Sigmoid colon (tissue), 7 donors: Measurements from ENCODE around the gene SLC8B1. TPM values are rescaled to one million over a fixed set of nuclear protein-coding genes. Genes with fewer than 3 reads are reported as not detected.

Experiments used
- DNase-seq: peaks from one replicate; pipeline ENCODE4 v3.0.0-alpha.2; 2019
- H3K27ac ChIP-seq, 4 donors: fragments of 200-600 bp; sonication (generic); one replicate each; pipeline ENCODE4 v1.5.1; 2016 to 2019; ENCODE audit warnings: mild to moderate bottlenecking in 1 of 4
- H3K27me3 ChIP-seq, 3 donors: fragments of 200-600 bp; sonication (generic); one replicate each; pipeline ENCODE4 v1.5.1; 2019; ENCODE audit warnings: mild to moderate bottlenecking in 1 of 3
- H3K36me3 ChIP-seq, 4 donors: fragments of 200-600 bp; sonication (generic); one replicate each; pipeline ENCODE4 v1.5.1; 2016 to 2019
- H3K4me1 ChIP-seq, 4 donors: fragments of 200-600 bp; sonication (generic); one replicate each; pipeline ENCODE4 v1.5.1; 2017 to 2019
- H3K4me3 ChIP-seq, 4 donors: fragments of 200-600 bp; sonication (generic); one replicate each; pipeline ENCODE4 v1.5.1; 2017 to 2019; ENCODE audit warnings: mild to moderate bottlenecking in 2 of 4, moderate library complexity in 1 of 4
- H3K9me3 ChIP-seq, 4 donors: fragments of 200-600 bp in 3 of 4; sonication (generic) in 3 of 4; one replicate each; pipeline versions ENCODE4 v1.5.1 to v1.6.1; 2013 to 2019
- CTCF ChIP-seq, 4 experiments: fragments of 450-650 bp in 3 of 4; fragments of 200-600 bp in 1 of 4; IDR thresholded peaks; one replicate each; pipeline ENCODE4 v1.5.1; 2016 to 2019; ENCODE audit warnings: antibody characterized with exemption in 4 of 4, mild to moderate bottlenecking in 3 of 4, moderate library complexity in 2 of 4
- EP300 ChIP-seq, 4 donors: sonication (generic); formaldehyde crosslinking; IDR thresholded peaks; one replicate each; pipeline ENCODE4 v1.6.1; 2017; ENCODE audit warnings: antibody characterized with exemption in 4 of 4
- POLR2A ChIP-seq, 2 donors: fragments of 450-650 bp; IDR thresholded peaks; one replicate each; pipeline ENCODE4 v1.6.1; 2016; ENCODE audit warnings: antibody characterized with exemption in 2 of 2, mild to moderate bottlenecking in 2 of 2, moderate library complexity in 2 of 2
- POLR2AphosphoS5 ChIP-seq, 4 donors: sonication (generic); formaldehyde crosslinking; IDR thresholded peaks; one replicate each; pipeline ENCODE4 v1.6.1; 2017; ENCODE audit warnings: antibody characterized with exemption in 4 of 4
- WGBS, 2 donors: extraction: QIAGEN DNeasy Blood & Tissue Kit; methylation state at CpG; one replicate each; pipeline ENCODE4 v1.1.7; 2013; 5-methylcytosine and 5-hydroxymethylcytosine counted together
- intact Hi-C: fragments of 100-400 bp; cut with DNase I; formaldehyde crosslinking; loops from one replicate; pipeline ENCODE4 v1.15.1; 2023
- polyA plus RNA-seq, 3 donors: library from polyadenylated mRNA; stranded (reverse); fragments of 200-250 nt; gene quantifications; one replicate each; pipeline ENCODE4 v1.2.3, GENCODE V29; 2013
- total RNA-seq, 4 donors: library from RNA; depleted of rRNA; stranded (reverse); fragments of >200 nt; gene quantifications; one replicate each; pipeline ENCODE4 v1.1.0, GENCODE V29; 2016
- donor health status: healthy with polysubstance abuse.
- donor health status: Bipolar disorder and iron deficiency.
- donor health status: healthy.

The SLC8B1 gene
- total and polyA plus RNA-seq, 7 donors = 8.4 to 38.5 (median 17.1) TPM

DNA sequence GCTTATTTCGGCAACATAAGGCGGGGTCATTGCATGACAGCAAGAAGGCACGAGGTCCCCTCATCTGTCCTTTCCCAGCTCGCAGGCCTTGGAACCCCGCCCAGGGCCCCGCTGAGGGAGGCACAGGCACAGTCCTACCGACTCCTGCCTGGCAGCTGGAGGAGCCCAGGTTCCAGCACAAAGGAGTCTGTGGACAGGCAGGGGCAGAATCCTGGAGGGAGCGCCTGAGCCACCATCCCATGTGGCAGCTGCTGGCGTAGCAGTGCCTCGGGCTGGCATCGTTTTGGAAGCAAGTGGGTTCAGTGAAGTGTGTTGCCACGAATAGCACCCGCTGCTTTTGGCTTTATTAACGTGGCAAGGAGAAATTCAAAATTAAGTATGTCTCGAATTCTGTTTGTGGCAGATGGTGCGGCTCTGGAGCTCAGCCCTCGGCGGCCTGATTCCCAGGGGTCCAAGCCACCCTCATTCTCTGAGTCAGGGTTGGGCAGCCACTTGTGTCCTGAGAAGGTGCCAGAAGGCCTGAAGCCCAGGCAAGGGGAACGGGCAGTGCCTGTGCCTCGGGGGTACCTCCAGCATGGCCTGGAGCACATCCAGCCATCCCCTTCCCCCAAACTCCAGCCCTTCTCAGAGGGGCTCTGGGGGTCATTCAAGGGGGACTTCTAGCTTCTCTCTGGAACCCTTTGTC lies 35.9 kb downstream of the SLC8B1 start:
- TF ChIP-seq CTCF (IDR thresholded peaks at IDR 0.05) = no peak
- TF ChIP-seq POLR2A (IDR thresholded peaks at IDR 0.05) = no peak
- TF ChIP-seq EP300 (IDR thresholded peaks at IDR 0.05) = no peak
- no peak for TF ChIP-seq POLR2AphosphoS5 (IDR thresholded peaks at IDR 0.05)
- peak overlapping the region in 3 of 4 donors; percentile 4 to 56 (median 31) for H3K27ac ChIP-seq
- H3K9me3 ChIP-seq = no peaks in the 10 kb centered on the region
- H3K27me3 ChIP-seq = no peaks in the 10 kb centered on the region
- H3K4me1 ChIP-seq = peaks cover 0 to 13% (median 9%) of the 10 kb centered on the region in 4 donors
- intact Hi-C loops = no loop called here
- 73 to 82% methylated on average over 20 of the region's 20 CpGs for WGBS, 2 donors
- no peak overlapping the region for H3K4me3 ChIP-seq
- DNase-seq = no peak
- H3K36me3 ChIP-seq = peaks cover 6 to 51% (median 19%) of the 10 kb centered on the region in 4 donors

DNA sequence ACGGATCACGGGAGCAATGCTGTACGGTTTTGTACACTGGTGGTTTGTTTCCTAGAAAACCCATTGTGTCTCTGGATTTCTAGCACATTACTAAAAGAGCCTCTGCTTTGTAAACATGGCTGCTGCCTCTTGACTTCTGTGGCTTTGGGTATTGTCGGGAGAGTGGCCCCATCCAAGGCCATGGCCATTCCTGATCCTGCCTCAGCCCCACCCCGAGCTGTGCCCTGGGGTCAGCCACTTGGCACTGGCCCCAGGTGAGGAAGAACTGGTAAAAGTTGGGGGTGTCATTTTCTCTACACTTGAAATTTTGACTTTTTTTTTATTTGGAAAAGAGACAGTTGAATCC lies 36.5 kb downstream of the SLC8B1 start:
- no peak for DNase-seq
- intact Hi-C loops = no loop called here
- peaks cover 6 to 56% (median 18%) of the 10 kb centered on the region in 4 donors for H3K36me3 ChIP-seq

GRCh38 chr12:113297621-113298471 lies 37.1 kb downstream of the SLC8B1 start:
- Histone ChIP-seq H3K9me3 (no peaks in the 10 kb centered on the region), H3K4me1 (peaks cover 0 to 13% (median 9%) of the 10 kb centered on the region in 4 donors), H3K36me3 (peaks cover 10 to 62% (median 22%) of the 10 kb centered on the region in 4 donors), H3K27me3 (no peaks in the 10 kb centered on the region), H3K27ac (peak overlapping the region in 2 of 4 donors; percentile 14 to 37), H3K4me3 (no peak overlapping the region)
- DNase-seq = no peak
- intact Hi-C loops = no loop called here
- WGBS, 2 donors = 82 to 85% methylated on average over 13 of the region's 13 CpGs
- TF ChIP-seq EP300 (IDR thresholded peaks at IDR 0.05) (no peak), CTCF (IDR thresholded peaks at IDR 0.05) (no peak), POLR2A (IDR thresholded peaks at IDR 0.05) (no peak), POLR2AphosphoS5 (IDR thresholded peaks at IDR 0.05) (no peak)

More for the DNA sequence above, 36.5 kb downstream of the SLC8B1 start:
- TF ChIP-seq EP300 (IDR thresholded peaks at IDR 0.05) = no peak
- TF ChIP-seq POLR2AphosphoS5 (IDR thresholded peaks at IDR 0.05) = no peak
- TF ChIP-seq CTCF (IDR thresholded peaks at IDR 0.05) = no peak
- TF ChIP-seq POLR2A (IDR thresholded peaks at IDR 0.05) = no peak
- Histone ChIP-seq H3K4me1 (peaks cover 0 to 13% (median 9%) of the 10 kb centered on the region in 4 donors), H3K9me3 (no peaks in the 10 kb centered on the region), H3K27me3 (no peaks in the 10 kb centered on the region), H3K27ac (peak overlapping the region in 1 of 4 donors; percentile 37), H3K4me3 (no peak overlapping the region)
- WGBS, 2 donors = 78 to 92% methylated on average over 5 of the region's 5 CpGs

DNA sequence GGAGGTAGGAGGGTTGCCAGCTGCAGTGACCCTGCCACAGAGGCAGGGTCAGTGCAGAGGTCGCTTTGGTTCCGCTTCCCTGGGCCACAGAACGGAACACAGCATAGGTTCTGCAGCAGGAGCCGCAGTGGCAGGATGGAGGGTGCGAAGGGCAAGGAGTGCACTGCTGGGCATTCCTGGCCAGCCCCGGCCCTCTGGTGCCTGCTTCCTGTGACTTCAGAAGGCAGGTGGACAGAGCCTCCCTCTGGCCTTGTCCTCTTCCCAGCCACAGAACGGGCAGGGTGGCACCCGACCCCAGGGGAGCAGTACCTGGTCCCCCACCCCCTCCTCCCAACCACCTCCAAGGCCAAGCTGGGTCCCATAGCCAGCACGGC lies 37.7 kb downstream of the SLC8B1 start:
- H3K27ac ChIP-seq = no peak overlapping the region
- no peak for TF ChIP-seq POLR2A (IDR thresholded peaks at IDR 0.05)
- no peak for TF ChIP-seq EP300 (IDR thresholded peaks at IDR 0.05)
- TF ChIP-seq CTCF (IDR thresholded peaks at IDR 0.05) = no peak
- TF ChIP-seq POLR2AphosphoS5 (IDR thresholded peaks at IDR 0.05) = no peak
- whole genome bisulfite sequencing, 2 donors = 82 to 86% methylated on average over 9 of the region's 9 CpGs
- no peak for DNase-seq
- intact Hi-C loops = no loop called here
- H3K4me3 ChIP-seq = no peak overlapping the region
- H3K27me3 ChIP-seq = no peaks in the 10 kb centered on the region
- H3K36me3 ChIP-seq = peaks cover 16 to 69% (median 28%) of the 10 kb centered on the region in 4 donors
- H3K4me1 ChIP-seq = peaks cover 0 to 13% (median 9%) of the 10 kb centered on the region in 4 donors
- H3K9me3 ChIP-seq = no peaks in the 10 kb centered on the region
